NOMO-1 treated with dmso at 0.1 percent for 144 hours (cell line): Measurements from ENCODE around the gene CD44.

Experiments used
- DNase-seq: peaks from one replicate; lab custom pipeline; 2025; ENCODE audit not compliant: unreplicated experiment; lab: John Stamatoyannopoulos, UW

Gene CD44

GRCh38 chr11:35138058-35138457, 913 bp upstream of the CD44 start:
- DNase-seq = no peak

GRCh38 chr11:35138606-35138942, 397 bp upstream of the CD44 start:
- DNase-seq = no peak

GRCh38 chr11:35139722-35140282, 831 bp downstream of the CD44 start:
- DNase-seq = no peak

GRCh38 chr11:35141071-35141470, 2.1 kb downstream of the CD44 start:
- DNase-seq = no peak

- DNase-seq = peak; percentile 73
Measured at GRCh38 chr11:35141571-35141971, 2.6 kb downstream of the CD44 start.

- no peak for DNase-seq
Measured at GRCh38 chr11:35142481-35143075, 3.6 kb downstream of the CD44 start.

- no peak for DNase-seq
Measured at GRCh38 chr11:35143297-35144135, 4.5 kb downstream of the CD44 start.

- DNase-seq = peak; percentile 68
Measured at GRCh38 chr11:35144136-35144741, 5.3 kb downstream of the CD44 start.

- no peak for DNase-seq
Measured at GRCh38 chr11:35144806-35145205, 5.8 kb downstream of the CD44 start.

- DNase-seq = no peak
Measured at GRCh38 chr11:35145271-35145670, 6.3 kb downstream of the CD44 start.

- DNase-seq = no peak
Measured at GRCh38 chr11:35146074-35146521, 7.1 kb downstream of the CD44 start.

- DNase-seq = no peak
Measured at GRCh38 chr11:35146711-35147110, 7.7 kb downstream of the CD44 start.

- DNase-seq = no peak
Measured at GRCh38 chr11:35147235-35147634, 8.3 kb downstream of the CD44 start.

- no peak for DNase-seq
Measured at GRCh38 chr11:35148163-35148837, 9.3 kb downstream of the CD44 start.

- DNase-seq = no peak
Measured at GRCh38 chr11:35150454-35150853, 11.5 kb downstream of the CD44 start.

GRCh38 chr11:35151241-35151640, 12.3 kb downstream of the CD44 start:
- no peak for DNase-seq

- DNase-seq = no peak
Measured at GRCh38 chr11:35151683-35152280, 12.8 kb downstream of the CD44 start.

- DNase-seq = no peak
Measured at GRCh38 chr11:35152575-35152974, 13.6 kb downstream of the CD44 start.

GRCh38 chr11:35153280-35153679, 14.3 kb downstream of the CD44 start:
- DNase-seq = no peak

GRCh38 chr11:35154952-35155351, 16.0 kb downstream of the CD44 start:
- no peak for DNase-seq

- DNase-seq = no peak
Measured at GRCh38 chr11:35155677-35156076, 16.7 kb downstream of the CD44 start.
